GM10847 (cell line): ENCODE data around the gene EAF2.

Source experiments
- POLR2A ChIP-seq: IDR thresholded peaks from 2 replicates; pipeline ENCODE4 v1.6.1; 2011; ENCODE audit not compliant: insufficient read length; ENCODE audit errors: extremely low read depth

The EAF2 gene

DNA sequence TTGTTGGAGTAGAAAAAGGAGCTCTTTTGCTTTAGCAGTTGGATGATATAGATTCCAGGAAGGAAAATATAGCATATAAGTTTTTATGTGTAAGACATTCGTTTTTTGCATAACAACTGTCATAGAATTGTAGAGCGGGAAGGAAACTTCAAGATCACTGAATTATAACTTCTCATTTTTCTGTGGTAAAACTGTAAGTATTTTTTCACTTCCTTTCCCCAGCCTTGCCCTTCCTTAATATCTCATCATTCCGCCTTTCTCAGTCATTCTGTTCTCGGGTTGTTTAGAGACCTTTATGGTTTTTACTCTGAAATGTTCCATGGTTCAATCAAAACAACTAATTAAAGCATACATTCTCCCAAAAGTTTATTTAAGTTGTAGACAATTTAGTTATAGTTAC lies 1.1 kb downstream of the EAF2 start:
- TF ChIP-seq POLR2A: no peak

DNA sequence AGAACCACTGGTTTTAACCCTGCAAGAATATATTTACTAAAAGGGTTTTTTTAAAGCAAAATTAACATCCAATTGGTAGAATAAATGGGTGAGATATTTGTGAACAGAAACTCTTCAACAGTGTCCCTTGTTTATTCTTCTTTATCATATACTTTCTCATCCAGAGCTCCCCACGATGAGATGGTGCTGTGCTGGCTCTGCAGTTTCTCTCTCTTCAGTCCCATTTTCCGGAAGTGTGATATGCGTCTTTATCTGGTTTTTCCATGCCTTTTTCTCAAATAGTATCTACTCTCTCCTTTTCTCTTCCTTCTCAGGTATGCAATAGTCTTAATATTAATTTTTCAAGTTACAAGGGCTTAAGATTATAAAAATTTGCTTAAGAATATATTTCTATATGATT lies 1.5 kb downstream of the EAF2 start:
- no peak for TF ChIP-seq POLR2A

DNA sequence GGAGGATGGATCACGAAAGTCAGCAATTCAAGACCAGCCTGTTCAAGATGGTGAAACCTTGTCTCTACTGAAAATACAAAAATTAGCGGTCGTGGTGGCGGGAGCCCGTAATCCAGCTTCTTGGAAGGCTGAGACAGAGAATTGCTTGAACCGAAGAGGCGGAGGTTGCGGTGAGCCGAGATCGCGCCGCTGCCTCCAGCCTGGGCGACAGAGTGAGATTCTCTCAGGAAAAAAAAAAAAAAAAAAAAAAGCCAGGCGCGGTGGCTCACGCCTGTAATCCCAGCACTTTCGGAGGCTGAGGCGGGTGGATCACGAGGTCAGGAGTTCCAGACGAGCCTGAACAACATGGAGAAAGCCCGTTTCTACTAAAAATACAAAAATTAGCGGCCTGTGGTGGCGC lies 5.0 kb downstream of the EAF2 start:
- no peak for TF ChIP-seq POLR2A

DNA sequence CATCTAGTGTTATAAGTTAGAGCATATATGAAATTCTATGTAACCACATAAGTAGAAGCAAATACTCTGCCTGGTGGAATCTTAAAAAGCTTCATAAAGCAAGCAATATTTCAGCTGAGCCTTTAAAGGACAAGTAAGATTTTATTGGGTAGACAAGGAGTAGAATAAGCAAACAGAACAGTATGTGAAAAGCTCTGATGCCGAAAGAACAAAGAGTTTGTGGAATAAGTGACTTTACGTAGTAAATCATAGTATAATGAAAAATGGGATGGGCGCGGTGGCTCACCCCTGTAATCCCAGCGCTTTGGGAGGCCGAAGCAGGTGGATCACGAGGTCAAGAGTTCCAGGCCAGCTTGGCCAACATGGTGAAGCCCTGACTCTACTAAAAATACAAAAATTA lies 9.9 kb downstream of the EAF2 start:
- TF ChIP-seq POLR2A: no peak

DNA sequence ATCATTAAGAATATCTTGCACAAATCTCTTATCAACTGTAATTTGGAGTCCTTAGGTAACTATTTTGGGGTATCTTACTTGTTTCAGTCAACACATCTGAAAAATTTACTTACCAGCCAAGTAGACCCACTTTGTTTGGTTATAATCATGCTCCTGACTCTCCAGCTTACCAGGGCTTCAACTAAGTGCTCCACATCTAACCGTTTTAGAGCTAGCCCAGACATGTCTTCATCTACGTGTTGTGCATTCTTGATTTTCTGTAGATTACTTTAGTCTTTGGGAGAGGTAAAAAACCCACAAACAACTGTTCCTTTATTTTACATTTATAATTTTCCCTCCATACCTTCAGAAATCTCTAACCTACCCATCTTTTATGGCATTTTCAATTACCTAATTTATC lies 17.2 kb downstream of the EAF2 start:
- no peak for TF ChIP-seq POLR2A

DNA sequence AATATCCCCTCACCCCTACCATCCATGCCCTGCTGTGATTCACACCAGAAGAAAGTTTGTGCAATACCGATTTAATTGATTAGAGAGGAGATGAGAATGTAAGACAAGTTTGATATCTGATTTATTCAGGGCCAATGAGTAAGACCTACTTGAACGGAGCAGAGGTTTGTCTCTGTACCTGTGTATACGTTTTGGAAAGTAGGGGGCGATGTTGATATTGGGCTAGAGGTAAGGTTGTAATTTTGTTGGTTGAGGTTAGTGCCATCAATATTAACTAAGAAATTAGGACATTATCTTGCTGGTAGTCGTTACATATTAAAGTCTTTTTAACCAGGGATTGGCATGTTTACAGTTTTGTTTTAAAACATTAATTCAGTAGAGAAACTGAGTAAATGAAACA lies 20.5 kb downstream of the EAF2 start:
- no peak for TF ChIP-seq POLR2A

DNA sequence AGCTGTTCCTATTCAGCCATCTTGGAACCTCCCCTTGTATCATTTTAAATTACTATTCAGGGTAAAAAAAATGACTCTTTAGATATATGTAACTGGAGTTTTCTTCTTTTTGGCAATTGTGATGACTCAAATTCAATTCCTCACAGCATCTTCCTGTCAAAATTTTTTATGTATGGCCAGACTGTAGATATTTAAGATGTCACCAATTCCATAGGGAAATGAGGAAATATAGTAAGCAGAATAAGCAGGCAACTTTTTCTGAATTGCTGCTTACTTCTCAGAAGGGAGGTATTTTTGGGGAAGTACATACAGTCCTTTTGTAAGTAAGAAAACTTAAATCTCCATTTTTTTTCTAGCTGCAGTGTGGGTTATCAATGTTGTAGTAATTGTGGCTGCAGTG lies 28.8 kb downstream of the EAF2 start:
- no peak for TF ChIP-seq POLR2A

DNA sequence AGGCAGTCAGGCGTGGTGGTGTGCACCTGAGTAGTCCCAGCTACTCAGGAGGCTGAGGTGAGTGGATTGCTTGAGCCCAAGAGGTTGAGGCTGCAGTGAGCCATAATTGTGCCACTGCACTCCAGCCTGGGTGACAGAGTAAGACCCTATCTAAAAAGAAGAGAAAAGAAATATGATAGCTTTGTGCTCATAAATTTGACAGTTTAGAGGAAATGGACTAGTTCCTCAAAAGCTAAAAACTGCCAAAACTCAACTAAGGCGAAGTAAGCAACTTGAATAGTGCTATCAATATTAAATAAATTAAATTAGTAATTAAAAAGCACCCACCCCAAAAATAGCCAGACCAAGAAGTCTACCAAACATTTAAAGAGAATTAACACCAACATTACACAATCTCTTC lies 34.7 kb downstream of the EAF2 start:
- no peak for TF ChIP-seq POLR2A

DNA sequence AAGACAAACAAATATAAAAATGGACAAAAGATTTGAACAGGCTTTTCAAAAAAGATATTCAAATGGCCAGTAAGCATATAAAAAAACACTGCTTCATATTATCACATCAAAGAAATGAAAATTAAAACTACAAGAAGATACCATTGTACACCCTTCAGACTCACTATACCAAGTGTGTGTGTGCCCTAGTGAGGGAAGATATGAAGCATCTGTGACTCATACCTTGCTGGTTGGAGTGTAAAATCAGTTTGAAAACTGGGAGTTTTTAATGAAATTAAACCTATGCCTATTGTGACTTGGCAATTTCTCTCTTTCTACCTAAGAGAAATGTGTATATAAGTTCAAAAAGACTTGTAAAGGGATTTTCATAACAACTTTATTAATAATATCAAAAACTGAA lies 35.7 kb downstream of the EAF2 start:
- no peak for TF ChIP-seq POLR2A

DNA sequence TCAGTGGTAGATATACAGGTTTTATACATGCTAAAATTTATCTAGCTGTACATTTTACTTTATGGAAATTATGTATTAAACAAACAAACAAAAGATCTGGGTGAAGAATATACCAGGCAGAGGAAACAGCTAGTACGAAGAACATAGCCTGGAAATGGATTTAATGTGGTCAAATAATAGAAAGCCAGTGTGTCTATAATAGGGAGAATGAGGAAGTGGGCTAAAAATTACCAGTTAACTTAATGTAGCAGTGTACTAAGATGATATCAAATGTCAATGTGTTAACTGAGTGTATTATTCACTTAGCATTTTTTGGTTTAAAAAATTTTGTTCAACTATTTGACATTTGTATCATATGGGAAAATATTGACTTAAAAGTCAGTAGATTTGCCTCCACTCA lies 36.4 kb downstream of the EAF2 start:
- no peak for TF ChIP-seq POLR2A

DNA sequence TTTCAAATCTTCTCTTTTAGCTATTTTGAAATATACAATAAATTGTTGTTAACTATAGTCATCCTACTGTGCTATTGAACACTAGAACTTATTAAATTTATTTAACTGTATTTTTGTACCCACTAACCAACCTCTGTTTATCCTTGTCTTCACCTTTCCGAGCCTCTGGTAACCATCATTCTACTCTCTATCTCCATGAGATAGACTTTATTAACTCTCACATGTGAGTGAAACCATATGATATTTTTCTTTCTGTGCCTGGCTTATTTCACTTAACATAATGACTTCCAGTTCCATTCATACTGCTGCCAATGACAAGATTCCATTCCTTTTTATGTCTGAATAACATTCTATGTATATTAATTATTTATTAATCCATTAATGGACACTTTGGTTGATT lies 43.4 kb downstream of the EAF2 start:
- no peak for TF ChIP-seq POLR2A

DNA sequence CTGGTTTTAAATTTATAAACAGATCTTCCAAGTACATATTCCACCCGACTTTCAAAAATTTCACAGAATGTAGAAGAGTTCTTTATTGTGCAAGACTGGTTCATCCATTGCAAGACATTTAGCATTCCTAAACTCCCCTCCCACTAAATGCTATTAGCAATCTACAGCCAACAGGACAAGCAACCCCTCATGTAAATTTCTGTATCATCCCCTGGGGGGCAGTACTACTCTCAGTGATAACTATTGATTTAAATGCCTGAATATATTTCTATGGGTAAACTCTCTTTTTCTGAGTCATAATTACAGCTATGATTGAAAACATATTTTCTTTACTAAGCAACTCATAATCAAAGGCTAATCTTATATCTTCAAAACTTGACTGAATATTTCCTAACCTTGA lies 48.5 kb downstream of the EAF2 start:
- TF ChIP-seq POLR2A: no peak

DNA sequence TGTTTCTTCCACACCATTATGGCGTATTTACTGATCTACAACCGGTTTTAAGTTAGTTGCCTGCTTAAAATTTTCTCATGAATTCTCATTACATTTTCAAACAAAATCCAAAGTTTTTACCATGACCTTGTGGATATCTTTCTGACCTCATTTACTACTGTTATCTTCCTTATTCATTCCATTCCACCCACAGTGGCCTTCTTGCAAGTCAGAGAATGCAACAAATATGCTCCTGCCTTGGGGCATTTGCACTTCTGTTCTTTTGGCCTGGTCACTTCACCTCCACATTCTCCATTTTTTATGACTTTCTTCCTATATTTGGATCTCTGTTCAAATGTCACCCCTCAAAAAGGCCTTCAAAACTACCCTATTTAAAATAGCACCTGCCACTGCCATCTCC lies 50.4 kb downstream of the EAF2 start:
- no peak for TF ChIP-seq POLR2A

DNA sequence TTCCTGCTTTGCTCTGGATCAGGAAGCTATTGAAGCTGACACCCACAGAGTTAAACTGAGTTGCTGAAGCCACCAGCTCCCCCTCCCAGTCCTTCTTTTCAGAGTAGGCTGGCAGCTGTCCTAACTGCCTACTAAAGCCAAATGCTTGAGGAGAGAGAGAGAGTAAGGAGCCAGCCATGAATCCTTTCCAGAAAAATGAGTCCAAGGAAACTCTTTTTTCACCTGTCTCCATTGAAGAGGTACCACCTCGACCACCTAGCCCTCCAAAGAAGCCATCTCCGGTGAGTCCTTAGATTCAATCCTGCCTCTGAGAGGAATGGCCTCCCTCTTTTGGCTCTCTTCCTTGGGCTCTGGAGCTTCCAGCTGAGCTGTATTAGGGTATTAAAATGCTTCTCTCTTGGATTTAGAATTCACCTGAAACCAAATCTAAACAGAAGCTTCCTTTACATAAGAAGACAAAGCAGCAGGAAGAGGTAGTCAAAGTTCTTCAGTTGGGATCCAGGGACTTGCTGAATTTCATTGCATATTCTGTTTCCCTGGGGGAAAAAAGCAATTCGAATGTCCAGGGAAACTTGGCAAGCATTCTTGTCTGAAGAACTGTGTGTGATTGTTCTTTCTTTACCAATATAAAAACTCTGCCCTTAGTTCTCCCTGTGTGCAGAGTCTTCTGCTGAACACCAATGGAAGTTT lies 59.4 kb downstream of the EAF2 start, which contains the start of gene SLC15A2:
SLC15A2 (plus strand) TSS at position 101 of the 690 bp plus-strand sequence; CDS start at position 177, 76 bp downstream.
- TF ChIP-seq POLR2A: no peak

DNA sequence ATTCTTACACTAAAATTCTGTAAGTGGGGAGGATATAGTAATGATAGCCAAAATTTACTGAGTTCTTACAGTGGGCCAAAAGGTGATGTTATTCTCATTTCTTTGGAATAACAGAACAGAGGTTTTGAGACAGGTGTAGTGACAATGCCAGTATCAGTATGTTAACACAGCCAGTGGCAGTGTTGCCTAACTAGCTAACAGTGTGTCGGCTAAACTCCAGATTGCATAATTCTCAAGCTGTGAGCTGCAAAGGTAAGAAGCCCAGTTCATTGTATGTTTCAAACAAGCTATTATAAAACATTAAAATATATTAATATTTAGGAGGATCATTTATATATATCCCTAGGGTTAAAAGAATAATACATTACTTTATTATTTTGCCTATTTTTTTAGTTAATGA lies 60.1 kb downstream of the EAF2 start:
- TF ChIP-seq POLR2A: no peak

DNA sequence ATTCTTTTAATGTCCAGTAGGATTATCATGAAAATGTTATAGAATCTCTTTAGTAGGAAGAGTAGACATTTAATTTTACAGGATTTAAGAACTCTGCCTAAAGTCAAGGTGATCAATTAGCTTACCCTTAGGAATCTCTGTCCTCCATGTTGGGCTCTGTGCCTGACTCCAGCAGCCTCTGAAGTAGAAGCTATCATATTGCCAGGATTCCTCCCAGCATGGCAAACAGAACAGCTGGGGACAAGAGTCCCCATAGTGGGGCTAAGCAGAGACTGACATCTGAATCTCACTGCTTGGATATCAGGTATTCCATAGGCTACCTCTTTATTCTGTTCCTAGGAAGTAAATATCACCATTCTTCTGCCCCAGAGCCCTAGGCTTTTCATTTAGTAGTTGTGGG lies 60.7 kb downstream of the EAF2 start:
- TF ChIP-seq POLR2A: no peak

DNA sequence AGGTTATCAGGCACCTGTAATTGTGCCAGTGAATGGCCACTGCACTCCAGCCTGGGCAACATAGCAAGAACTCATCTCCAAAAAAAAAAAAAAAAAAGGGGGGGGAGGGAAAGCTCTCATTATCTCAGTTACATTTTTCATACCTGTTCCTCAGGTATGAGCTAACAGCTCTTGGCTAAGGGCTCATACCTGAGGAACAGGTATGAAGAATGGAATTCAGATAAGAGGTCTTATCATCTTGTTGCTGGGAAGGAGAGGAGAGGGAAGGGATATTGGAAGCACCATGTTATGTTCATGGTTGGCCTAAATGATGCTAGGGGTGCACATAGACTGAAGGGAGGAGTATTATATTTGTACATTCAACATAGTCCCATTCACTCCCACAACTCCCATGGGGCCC lies 61.8 kb downstream of the EAF2 start:
- TF ChIP-seq POLR2A: no peak
